HG03558 (cell line): ENCODE data around the gene SUCLG2.

Experiments used
- ATAC-seq: cut with Tn5 transposase; IDR thresholded peaks from one replicate; pipeline ENCODE4 v1.9.1; 2021; ENCODE audit warnings: moderate number of reproducible peaks; ENCODE audit not compliant: unreplicated experiment; ENCODE audit errors: extremely low read depth

SUCLG2 gene

GRCh38 chr3:67650084-67650483, 4.3 kb downstream of the SUCLG2 start:
- no peak for ATAC-seq

- no peak for ATAC-seq
Observed at GRCh38 chr3:67649681-67650080, 4.7 kb downstream of the SUCLG2 start.

- no peak for ATAC-seq
Observed at GRCh38 chr3:67648701-67649100, 5.7 kb downstream of the SUCLG2 start.

DNA sequence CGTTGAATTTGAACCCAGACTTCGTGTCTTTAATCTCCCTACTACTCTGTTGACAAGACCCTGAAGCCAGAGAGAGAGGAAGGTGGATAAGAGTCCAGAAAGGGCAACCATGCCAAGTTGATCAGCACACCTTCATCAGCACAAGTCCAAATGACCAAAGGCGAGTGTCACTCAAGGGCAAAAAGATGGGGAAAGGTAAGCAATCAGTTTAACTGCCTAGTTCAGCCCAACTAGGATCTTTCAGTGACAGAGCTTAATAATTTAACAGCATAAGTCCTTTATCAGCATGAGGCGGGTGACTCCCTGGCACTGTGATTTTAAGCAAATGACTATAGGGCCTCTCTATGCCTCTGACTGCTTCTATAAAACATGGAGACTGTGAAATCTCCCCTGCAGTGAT, 6.2 kb downstream of the SUCLG2 start:
- no peak for ATAC-seq

GRCh38 chr3:67647390-67647878, 7.0 kb downstream of the SUCLG2 start:
- no peak for ATAC-seq

- ATAC-seq, result no peak
Observed at GRCh38 chr3:67646586-67647234, 7.7 kb downstream of the SUCLG2 start.

- ATAC-seq, result no peak
Observed at GRCh38 chr3:67644827-67645226, 9.6 kb downstream of the SUCLG2 start.

GRCh38 chr3:67642734-67643133, 11.7 kb downstream of the SUCLG2 start:
- ATAC-seq, result no peak

DNA sequence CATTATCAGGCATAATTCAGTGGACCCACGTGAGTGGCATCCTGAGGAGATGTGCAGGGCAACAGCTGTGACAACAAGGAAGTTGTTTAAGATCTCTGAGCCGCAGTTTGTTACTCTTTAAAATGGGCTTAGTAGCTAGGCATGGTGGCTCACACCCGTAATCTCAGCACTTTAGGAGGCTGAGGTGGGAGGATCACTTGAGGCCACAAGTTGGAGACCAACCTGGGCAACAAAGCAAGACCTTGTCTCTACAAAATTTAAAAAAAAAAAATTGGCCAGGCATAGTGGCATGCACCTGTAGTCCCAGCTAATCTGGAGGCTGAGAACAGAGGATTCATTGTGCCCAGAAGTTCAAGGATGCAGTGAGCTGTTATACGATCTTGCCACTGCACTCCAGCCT, 12.2 kb downstream of the SUCLG2 start:
- ATAC-seq, result no peak

DNA sequence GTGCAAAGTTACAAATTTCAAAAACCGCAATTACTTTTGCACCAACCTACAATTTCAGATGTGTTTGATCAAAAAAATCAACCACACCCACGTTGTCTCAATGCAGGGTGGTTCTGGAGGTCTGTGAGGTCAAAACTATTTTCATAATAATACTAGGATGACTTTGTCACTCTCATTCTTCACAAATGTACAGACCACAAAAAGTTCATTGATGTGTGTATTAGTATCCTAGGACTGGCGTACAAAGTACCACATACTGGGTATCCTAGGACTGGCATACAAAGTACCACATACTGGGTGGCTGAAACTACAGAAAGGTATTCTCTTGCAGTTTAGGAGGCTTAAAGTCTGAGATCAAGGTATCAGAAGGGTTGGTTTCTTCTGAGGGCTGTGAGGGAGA, 13.0 kb downstream of the SUCLG2 start:
- no peak for ATAC-seq

GRCh38 chr3:67640023-67640660, 14.3 kb downstream of the SUCLG2 start:
- ATAC-seq, result no peak

DNA sequence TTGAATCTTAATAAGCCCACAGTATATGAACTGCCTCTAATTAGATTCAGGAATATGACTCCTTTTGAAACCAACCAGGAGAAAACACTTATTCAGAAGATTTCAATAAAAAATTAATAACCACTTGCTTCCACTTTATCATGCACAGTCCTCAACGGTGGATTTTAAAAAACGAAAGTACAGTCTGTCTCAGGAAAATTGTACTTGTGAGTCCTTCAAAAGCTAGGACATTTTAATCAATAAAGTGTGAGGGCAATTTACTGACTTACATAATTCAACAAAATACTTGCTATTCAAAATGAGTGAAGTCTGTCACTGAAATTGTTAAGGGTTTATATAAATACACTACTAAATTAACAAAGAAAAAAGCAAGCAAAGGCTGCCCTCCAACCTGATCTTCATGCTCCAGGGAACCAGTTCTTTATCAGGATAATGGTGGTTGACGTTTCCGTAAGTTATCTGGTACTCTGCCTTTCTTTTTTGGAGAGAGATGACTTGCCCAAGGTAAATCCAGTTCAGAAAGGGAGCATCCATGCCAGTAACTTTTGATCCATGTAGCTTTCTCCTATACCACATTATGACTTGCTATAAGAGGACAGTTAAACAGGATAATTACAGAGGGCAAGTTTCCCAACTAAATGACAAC, 17.0 kb downstream of the SUCLG2 start:
- ATAC-seq, result no peak

- no peak for ATAC-seq
Observed at GRCh38 chr3:67635806-67636205, 18.6 kb downstream of the SUCLG2 start.

DNA sequence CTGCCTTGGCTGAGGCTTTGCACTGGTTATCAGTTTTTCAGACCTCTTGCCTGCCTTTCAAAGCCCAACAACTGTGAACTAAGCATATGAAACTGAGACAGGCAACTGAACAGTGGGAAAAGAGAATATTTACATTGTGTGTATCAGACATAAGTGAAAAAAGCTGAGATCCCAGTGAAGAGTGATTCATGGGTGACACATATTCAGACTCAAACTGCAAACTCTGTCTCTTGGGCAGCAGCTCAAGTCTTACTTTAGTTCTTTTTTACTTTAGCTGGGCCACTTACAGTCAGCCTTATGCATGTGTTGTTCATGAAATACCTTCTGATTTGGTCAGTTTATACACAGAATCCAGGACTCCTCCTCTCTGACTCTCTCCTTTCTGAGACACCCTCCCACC, 19.2 kb downstream of the SUCLG2 start:
- ATAC-seq, result no peak

DNA sequence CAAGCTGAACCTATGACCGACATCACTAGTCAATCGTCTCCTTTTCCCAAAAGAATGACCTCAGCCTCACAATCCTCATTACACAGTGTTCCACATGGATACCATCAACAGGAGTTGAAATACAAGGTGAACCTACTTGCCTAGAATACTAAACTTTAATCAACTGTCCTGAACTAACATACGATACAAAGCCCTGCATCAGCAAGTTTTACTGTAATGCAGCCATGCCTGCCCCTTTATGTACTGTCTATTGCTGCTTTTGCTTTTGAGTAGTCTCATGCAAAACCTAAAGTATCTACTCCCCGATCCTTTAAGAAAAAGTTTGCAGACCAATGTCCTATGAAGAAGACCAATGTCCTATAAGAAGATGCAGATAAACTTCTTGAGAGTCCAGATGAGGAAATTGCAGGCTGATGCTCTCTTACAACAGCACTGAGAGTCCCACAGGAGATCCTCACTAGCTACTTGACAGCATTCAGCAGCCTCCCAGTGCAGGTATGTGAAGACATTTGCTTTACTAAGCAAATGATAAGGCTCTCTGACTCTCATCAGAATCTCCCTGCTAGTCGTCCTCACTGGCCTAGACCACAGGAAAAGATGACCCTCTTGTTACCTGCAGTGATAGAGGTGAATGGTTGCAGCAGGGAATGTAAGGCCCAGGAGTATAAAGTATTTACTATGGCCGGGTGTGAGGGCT, 23.6 kb downstream of the SUCLG2 start:
- ATAC-seq, result no peak

DNA sequence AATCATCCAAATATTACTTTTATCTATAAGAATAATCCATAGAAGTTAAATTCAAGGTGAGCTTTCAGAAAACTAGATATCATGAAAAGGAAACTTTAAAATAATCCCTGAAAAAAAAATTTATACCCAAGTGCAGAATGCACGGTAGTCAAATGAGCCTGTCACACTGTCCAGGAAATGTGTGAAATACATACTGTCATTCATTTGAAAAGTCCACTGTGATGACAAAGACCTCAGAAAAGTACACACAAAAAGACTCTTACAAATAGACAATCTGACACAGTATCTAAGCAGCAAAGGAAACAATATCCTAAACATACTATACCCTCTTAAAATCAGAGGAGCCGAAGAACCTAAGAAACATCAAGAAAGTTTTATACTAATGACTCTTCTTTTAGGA, 29.7 kb downstream of the SUCLG2 start:
- ATAC-seq, result no peak

DNA sequence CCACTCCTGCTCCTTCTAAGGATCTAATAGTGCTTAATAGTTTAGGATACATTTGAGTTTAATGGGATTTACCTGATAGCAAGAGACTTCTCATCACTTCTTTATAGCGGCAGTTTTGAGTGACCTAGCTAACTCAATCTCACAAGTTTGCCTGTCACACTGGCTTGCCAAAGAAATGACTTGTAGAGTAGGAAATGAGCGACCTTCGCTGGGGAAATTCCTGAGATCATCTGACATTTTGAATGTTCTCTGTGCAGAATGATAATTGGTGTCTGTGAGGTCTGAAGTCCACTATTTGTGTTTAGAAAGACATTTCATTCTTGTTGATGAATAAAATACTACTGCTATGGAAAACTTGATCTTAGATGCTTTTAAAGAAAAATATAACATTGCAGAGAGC, 30.3 kb downstream of the SUCLG2 start:
- ATAC-seq, result no peak

- no peak for ATAC-seq
Observed at GRCh38 chr3:67622652-67623051, 31.8 kb downstream of the SUCLG2 start.

DNA sequence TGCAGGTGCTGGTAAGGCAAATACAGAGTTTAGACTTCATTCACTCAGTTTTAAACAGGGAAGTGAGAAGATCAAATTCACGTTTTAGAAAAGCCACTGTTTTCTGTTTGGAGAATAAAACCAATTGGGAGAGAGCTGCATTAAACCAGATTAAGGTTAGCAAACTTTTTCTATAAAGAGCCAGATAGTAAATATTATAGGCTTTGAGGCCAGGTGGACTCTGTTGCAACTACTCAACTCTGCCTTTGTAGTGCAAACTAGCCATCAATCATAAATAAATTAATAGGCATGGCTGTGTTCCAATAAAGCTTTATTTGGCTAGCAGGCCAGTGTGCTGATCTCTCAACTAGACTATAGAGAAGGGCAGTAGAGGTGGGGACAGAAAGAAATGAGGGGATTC, 33.5 kb downstream of the SUCLG2 start:
- ATAC-seq, result no peak

DNA sequence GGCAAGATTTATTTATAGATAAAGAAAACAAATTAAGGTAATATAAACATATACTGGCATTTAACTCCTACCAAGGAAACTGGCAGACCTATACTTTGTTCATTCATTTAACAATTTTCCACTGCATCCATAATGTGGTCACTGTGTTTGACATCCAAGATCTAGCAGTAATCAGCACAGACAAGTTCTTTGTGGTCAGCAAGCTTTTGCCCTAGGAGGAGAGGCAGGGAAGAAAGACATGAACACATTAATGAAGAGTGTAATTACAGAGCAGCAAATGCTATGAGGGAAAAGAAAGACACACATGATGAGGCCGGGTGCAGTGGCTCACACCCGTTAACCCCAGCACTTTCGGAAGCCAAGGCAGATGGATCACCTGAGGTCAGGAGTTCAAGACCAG, 34.4 kb downstream of the SUCLG2 start:
- ATAC-seq, result no peak

DNA sequence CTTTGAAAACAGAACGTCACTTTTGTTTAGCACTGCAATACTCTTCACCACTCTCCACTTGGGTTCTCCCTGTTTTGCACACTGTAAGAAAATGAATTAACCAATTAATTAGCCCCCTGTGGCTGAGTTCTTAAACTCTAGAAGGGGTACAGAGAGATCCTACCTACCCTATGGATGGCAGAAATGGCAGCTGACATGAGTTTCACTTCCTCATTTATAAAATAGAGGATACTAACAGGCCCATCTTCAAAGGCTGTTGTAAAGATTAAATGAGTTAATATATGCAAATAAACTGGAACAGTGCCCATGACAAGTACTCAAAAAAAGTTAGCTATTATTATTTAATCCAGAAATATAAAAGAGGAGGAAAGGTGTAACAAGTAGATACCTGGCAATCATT, 36.9 kb downstream of the SUCLG2 start:
- peak; percentile 37 for ATAC-seq
